ENCODE results near the gene NSD1.

NSD1 gene

DNA sequence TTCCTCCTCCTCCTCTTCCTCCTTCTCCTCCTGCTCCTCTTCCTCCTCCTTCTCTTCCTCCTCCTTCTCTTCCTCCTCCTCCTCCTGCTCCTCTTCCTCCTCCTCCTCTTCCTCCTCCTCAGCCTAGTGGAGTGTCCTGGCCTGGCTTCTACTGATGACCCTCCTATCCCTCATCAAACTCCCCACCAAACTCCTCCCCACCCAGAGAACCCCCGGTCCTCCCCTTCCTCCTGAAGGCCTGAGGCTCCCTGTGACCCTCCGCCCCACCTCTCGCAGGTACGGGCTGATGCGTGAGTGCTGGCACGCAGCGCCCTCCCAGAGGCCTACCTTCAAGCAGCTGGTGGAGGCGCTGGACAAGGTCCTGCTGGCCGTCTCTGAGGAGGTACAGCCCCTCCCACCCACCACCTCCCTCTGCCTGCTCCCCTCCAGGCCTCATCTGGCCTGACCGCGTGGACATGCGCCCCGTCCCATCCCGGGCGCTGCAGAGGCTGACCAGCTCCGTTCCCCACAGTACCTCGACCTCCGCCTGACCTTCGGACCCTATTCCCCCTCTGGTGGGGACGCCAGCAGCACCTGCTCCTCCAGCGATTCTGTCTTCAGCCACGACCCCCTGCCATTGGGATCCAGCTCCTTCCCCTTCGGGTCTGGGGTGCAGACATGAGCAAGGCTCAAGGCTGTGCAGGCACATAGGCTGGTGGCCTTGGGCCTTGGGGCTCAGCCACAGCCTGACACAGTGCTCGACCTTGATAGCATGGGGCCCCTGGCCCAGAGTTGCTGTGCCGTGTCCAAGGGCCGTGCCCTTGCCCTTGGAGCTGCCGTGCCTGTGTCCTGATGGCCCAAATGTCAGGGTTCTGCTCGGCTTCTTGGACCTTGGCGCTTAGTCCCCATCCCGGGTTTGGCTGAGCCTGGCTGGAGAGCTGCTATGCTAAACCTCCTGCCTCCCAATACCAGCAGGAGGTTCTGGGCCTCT lies 36.3 kb upstream of the NSD1 start:
- DNase-seq, result no peak

- DNase-seq, result no peak
Measured at GRCh38 chr5:177098120-177098469, 35.5 kb upstream of the NSD1 start.

GRCh38 chr5:177098470-177099141 lies 35.0 kb upstream of the NSD1 start:
- DNase-seq, result no peak

GRCh38 chr5:177099422-177100093 lies 34.0 kb upstream of the NSD1 start:
- DNase-seq, result no peak

DNA sequence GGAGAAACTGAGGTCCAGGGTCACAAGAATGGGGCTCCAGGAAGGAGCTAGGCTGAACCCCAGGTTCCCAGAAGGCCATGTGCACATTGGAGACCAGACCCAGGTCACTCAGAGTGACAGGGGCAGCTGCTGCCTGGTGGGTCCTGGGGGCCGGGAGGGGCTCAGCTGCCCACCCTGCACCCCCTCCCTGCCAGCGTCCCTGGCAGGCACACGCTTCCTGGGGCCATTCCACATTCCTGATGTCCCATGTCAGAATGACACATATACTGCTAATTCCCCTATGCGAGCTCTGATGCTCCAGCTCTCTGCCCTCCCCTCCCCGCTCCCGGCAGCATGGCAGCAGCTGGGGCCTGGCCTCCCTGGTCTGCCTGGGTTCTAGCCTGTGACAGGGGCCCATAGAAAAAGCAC lies 32.9 kb upstream of the NSD1 start:
- no peak for DNase-seq

DNA sequence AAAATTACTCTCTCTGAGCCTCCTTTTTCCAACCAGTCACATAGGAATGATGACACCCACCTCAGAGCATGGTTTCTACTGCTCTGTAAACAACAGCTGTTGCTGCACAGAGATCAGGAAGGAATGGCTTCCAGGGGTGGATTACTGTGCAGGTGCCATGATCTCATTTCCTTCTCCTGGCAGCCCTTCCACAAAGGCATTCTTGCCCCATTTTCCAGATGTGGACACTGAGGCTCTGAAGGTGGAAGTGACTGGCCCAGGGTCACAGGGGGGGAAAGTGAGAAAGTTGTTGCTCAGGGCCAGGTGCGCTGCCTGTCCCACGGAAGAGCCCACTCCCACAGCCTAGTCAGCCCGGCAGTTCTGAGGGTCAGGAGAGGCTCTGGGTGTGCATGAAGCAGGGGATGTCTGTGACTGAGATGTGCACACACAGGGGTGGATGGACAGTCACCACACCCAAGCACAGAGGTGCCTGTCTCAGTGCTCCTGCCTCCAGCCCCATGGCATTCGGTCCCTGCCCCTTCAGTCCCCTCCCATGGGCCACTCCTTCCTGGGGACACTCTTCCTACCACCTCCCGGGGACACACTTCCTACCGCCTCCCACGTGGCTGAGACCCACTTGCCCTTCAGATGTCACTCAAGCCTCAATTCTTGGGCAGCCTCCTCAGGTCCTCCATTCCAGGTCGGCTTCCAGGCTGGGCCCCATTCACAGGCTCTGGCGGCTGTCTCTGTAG lies 29.9 kb upstream of the NSD1 start:
- no peak for DNase-seq

DNA sequence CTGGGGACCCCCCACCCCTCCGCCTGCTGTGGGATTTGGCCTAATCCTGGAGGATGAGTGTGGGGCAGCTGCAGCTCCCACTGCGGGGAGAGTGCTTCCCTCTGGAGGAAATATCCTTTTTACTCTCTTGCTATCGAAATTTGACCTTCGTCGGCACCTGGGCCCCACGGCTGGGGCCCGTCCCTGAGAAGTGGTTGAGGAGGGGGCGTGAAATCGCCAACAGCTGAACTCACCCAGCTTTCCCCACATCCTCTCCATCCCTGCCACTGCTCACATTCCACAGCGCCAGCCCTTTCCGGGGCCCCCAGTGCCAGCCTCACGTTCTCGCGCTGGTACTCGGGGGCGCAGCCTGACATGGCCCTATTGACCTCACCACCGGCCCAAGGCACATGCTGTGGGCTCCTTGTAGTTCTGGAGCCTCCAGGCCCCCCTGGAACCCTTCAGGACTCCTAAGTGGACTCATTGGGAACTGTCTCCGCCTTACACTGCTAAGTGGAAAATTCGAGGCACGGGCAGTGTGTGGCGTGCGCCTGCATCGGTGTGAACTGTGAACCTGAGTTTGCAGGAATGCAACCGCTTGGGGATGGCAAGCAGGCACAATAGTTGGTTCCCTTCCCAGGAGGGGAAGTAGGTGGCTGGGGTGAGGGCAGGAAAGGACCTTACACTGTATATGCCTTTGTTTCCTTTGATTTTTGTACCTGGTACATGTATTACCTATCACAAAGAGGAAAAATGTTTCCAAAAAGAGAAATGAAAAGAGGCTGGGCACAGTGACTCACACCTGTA lies 27.7 kb upstream of the NSD1 start:
- no peak for DNase-seq

DNA sequence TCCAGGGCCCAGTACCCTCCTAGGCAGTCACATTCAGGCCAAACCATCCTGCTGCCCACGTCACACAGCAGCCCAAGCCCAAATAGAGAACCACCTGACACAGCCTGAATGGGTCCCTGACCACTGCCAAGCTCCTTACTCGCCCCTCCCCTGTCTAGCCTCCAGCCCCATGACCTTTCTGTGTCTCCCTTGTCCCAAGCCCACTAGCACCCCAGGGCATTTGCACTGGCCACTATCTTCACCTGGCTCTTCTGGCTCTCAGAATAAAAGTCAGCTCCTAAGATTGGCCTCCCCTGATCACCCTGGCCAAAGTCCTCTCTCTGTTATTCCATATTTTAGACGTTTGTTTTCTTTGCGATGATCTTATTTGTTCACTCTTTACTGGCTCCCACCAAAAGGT lies 26.4 kb upstream of the NSD1 start:
- DNase-seq, result no peak

GRCh38 chr5:177109810-177110209 lies 23.8 kb upstream of the NSD1 start:
- DNase-seq, result no peak

DNA sequence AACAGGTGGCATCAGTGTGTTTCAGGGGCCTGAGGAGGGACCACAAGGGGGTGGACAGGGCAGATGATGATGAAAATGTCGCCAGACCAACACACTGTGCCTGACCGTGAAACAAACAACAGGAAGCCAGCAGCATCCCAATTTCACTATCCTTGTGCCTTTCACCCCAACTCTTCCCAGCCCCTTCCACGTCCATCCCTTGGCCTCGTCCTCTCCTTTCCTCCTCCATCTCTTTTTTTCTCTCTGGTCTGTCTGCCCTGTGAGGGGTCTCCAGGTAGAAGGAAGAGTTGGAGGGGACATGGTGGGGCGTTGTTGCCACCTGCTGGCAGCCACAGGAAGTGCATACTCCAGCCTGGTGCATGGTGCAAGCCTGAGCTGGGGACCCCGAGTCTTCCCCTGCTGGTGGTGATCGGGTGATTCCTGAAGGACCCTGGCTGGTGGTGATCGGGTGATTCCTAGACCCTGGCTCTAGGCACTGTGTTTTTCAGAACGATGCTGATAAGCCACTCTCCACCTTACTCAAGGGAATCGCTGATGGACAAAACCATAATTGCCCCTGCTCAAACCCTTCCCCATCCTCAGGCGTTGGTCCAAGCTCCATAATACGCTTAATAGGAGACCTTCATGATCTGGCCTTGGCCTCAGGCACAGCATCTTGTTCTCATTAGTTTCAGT lies 21.7 kb upstream of the NSD1 start:
- DNase-seq, result no peak

GRCh38 chr5:177112589-177113220 lies 20.9 kb upstream of the NSD1 start:
- no peak for DNase-seq

DNA sequence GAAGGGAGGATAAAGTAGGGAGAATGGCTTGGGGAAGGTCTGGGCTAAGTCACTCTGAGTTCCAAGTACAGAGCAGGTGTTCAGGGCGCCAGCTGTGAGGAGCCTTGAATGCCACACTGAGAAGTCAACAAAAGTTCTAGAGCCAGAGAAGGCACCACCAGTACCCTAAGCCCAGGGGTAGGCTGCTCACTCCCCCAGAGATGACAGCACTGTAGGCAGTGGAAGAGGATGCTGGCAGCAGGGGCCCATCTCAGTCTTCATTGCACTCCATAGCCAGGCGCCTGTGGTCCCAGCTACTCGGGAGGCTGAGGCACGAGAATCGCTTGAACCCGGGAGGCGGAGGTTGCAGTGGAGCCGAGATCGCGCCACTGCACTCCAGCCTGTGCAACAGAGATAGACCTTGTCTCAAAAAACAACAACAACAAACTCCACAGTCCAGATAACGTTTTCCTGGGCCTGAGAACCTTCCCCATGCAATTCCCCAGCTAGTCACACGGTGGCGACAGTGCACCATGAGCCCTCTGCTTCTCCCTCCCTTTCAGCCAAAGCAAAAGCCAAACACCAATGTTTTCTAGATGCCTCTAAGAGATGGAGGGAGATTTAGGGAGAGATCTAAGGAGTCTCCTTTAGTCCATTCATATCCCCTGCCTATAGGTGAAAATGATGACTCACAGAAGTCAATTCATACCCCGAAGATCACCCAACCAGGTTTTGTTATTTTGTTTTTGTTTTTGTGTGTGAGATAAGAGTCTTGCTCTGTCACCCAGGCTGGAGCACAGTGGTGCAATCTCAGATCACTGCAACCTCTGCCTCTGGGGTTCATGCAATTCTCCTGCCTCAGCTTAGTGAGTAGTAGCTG lies 19.8 kb upstream of the NSD1 start:
- peak; percentile 68 for DNase-seq

DNA sequence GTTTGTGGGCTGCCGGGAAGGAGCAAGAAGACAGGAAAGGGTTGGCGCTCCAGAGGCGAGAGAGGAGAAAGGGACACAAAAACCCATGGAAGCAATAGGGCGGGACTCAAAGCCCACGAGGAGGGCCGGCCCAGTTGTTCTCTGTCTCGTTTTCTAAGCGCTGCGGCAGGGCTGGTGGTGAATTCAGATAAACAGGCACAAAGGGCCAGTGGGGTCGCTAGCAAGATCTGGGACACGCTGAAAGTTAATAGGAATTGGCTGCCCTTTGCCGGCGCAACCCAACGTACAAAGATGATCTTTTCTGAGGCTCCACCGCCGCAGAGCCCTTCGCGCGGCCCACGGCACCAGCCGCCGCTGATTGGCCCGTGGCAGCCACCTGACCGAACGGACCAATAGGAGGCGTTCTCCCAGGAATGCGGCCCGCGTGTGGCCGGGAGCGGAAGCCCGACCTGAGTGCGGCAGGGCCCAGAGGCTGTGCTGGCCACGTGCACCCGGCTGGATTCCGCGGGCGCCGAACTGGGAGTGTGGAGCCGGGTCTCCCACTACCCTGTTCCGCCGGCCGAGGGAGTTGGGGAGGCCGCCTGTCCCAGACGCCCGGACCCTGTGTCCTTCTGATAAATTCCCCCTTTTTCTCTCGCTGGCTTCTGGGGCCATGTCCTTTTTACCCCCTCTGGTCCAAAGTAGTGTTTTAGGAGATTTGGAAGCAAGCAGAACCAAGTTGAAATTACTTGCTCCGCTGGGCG lies 16.8 kb upstream of the NSD1 start:
- DNase-seq, result peak; percentile 78

DNA sequence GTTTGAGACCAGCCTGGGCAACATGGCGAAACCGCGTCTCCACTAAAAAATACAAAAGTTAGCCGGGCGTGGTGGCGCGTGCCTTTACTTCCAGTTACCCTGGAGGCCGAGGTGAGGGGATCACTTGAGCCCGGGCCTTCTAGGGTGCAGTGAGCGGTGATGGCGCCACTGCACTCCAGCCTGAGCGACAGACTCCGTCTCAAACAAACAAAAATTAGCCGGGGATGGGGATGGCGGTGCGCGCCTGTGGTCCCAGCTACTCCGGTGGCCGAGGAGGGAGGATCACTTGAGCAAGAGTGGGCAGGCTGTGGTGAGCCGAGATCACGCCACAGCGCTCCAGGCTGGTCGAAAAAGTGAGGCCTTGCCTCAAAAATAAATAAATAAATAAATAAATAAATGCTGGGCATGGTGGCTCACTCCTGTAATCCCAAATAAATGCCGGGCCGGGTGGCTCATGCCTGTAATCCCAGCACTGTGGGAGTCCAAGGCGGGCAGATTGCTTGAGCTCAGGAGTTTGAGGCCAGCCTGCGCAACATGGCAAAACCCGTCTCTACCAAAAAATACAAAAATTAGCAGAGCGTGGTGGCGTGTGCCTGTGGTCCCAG lies 16.0 kb upstream of the NSD1 start:
- no peak for DNase-seq

- no peak for DNase-seq
Measured at GRCh38 chr5:177122566-177122965, 11.0 kb upstream of the NSD1 start.

- no peak for DNase-seq
Measured at GRCh38 chr5:177123789-177124485, 9.6 kb upstream of the NSD1 start.

DNA sequence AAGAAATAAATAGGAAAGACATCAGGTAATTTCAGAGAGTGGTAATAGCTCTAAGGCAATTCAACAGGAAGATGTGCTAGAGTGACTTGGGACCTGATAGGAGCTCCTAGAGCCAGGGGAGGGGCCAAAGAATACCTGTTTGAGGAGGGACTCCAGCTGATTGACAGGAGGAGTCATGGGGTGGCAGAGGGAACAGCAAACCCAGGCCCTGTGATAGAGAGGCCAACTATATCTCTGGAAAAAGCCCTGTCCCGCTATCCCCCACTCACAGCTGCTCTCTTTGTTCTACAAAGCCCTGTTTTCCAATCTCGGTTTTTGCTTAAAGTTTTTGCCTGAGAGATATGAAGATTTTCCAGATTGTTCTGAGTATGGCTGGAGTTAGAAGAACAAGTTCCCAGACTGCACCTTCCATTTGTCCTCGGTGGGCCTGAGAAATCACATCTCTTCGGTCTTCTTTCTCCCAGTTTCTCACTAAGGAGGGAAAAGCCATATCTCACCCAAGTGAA lies 9.0 kb upstream of the NSD1 start:
- DNase-seq, result no peak

DNA sequence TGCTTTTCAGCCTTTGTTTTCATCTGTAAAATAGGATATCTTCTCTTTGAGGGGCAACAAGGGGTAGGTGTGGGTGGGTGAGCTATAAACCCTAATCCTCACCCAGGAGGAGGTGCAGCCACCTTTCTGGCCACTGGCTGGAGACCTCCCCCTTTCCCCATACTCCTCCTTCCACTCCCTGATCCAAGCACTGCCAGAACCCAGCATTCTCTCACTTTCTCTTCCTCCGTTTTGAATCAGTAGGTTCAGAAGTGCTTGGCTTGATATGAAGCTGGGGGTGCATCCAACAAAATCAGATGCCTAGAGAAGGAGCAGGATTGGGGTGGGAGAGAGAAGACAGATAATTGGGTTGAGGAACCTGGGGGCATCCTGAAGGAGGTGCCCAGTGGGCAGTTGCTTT lies 6.8 kb upstream of the NSD1 start:
- no peak for DNase-seq

Measured in MV-4-11 (cell line).